ENCODE measurements around the gene PRRX2. TPM values are rescaled to one million over a fixed set of nuclear protein-coding genes. Genes with fewer than 3 reads are reported as not detected.
"Not testable (repeated sequence)": the region's sequence is repeated elsewhere in the genome, so short reads cannot be mapped to it uniquely, and the experiment has no call there.

The PRRX2 gene
- total RNA-seq, 1 experiment from 2014 or later = not detected

- Mint-ChIP-seq H3K4me3 (ENCODE audit: low read depth, unreplicated experiment) (no peak overlapping the region), H3K9me3 (ENCODE audit: low read depth, unreplicated experiment) (no peaks in the 10 kb centered on the region), H3K36me3 (ENCODE audit: insufficient read depth, unreplicated experiment) (peaks cover 6% of the 10 kb centered on the region), H3K27ac (ENCODE audit: unreplicated experiment) (no peak overlapping the region), H3K4me1 (ENCODE audit: low read depth, unreplicated experiment) (peaks cover 18% of the 10 kb centered on the region), H3K27me3 (ENCODE audit: unreplicated experiment) (no peaks in the 10 kb centered on the region)
- BruUV-seq (replicated peaks) = no TSS peak
- CTCF ChIA-PET = no interaction called here
- intact Hi-C loops (cut with micrococcal nuclease; ENCODE audit: unreplicated experiment) = no loop called here
- DNase-seq = no peak
- TF ChIP-seq, protein P1, sequence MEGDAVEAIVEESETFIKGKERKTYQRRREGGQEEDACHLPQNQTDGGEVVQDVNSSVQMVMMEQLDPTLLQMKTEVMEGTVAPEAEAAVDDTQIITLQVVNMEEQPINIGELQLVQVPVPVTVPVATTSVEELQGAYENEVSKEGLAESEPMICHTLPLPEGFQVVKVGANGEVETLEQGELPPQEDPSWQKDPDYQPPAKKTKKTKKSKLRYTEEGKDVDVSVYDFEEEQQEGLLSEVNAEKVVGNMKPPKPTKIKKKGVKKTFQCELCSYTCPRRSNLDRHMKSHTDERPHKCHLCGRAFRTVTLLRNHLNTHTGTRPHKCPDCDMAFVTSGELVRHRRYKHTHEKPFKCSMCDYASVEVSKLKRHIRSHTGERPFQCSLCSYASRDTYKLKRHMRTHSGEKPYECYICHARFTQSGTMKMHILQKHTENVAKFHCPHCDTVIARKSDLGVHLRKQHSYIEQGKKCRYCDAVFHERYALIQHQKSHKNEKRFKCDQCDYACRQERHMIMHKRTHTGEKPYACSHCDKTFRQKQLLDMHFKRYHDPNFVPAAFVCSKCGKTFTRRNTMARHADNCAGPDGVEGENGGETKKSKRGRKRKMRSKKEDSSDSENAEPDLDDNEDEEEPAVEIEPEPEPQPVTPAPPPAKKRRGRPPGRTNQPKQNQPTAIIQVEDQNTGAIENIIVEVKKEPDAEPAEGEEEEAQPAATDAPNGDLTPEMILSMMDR (IDR thresholded peaks at IDR 0.05; ENCODE audit: unreplicated experiment) = no peak
Measured at GRCh38 chr9:129757045-129757444, 91.6 kb downstream of the PRRX2 start.

DNA sequence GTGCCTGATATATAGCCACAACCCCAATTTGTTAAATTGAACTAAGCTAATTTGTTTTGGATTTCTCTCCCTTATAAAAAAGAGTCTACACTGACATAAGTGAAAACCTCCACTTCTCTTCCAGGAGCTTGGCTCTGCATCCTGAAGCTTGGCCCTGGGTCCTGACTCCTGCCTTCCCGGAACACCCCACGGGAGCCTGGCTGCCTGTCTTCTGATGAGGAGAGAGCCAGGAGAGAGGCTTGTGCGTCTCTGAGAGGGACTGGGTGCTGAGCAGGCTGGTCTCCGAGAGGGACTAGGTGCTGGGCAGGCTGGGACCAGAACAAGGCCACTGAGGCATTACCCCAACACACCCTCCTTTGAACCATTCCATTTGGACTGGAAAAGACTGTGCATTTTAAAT, 93.9 kb downstream of the PRRX2 start:
- intact Hi-C loops (cut with micrococcal nuclease; ENCODE audit: unreplicated experiment) = no loop called here
- no peak for DNase-seq
- TF ChIP-seq, protein P1 (IDR thresholded peaks at IDR 0.05; ENCODE audit: unreplicated experiment) = no peak
- Mint-ChIP-seq H3K4me3 (ENCODE audit: low read depth, unreplicated experiment) (no peak overlapping the region), H3K36me3 (ENCODE audit: insufficient read depth, unreplicated experiment) (peaks cover 11% of the 10 kb centered on the region), H3K4me1 (ENCODE audit: low read depth, unreplicated experiment) (no peaks in the 10 kb centered on the region), H3K27ac (ENCODE audit: unreplicated experiment) (no peak overlapping the region), H3K9me3 (ENCODE audit: low read depth, unreplicated experiment) (no peaks in the 10 kb centered on the region), H3K27me3 (ENCODE audit: unreplicated experiment) (no peaks in the 10 kb centered on the region)
- BruUV-seq (replicated peaks) = no TSS peak
- CTCF ChIA-PET = no interaction called here

DNA sequence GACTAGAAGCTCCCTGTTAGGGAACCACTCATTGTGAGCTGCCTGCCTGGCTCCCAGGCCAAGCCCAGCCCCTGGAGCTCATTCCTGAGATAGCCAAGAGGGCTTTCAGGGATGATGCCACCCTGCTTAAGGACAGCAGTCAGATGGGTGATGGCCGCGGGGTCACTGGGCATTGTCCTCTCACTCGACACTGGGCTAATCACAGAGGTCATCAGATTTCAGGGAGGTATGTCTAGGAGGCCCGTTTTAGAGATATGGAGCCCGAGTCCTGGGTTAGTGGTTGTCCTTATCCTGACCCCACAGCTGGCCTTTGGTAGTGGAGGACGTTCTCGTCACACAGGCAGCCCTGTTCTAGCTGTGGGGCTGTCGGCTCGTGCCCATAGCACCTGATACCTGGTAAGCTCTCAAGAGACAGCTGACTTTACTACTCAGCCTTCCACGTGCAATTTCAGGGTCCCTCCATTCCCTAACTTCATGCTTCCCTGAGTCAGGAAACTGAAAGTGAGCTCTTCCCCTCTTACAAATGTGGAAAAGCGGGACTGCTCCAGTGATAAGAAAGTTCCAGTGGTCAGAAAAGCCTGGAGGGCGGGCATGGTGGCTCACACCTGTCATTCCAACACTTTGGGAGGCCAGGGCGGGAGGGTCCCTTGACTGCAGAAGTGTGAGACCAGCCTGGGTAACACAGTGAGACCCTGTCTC, 94.5 kb downstream of the PRRX2 start:
- no peaks in the 10 kb centered on the region for H3K27me3 Mint-ChIP-seq (ENCODE audit: unreplicated experiment)
- peaks cover 11% of the 10 kb centered on the region for H3K36me3 Mint-ChIP-seq (ENCODE audit: insufficient read depth, unreplicated experiment)
- TF ChIP-seq, protein P1 (IDR thresholded peaks at IDR 0.05; ENCODE audit: unreplicated experiment) = no peak
- no peak overlapping the region for H3K4me3 Mint-ChIP-seq (ENCODE audit: low read depth, unreplicated experiment)
- DNase-seq = no peak
- CTCF ChIA-PET = interaction anchor here (0.7 kb wide), 1 partner anchor 36 kb away, joined by 4 read pairs; no protein-coding TSS in a partner anchor
- intact Hi-C loops (cut with micrococcal nuclease; ENCODE audit: unreplicated experiment) = no loop called here
- H3K4me1 Mint-ChIP-seq (ENCODE audit: low read depth, unreplicated experiment) = no peaks in the 10 kb centered on the region
- H3K9me3 Mint-ChIP-seq (ENCODE audit: low read depth, unreplicated experiment) = no peaks in the 10 kb centered on the region
- BruUV-seq (replicated peaks) = no TSS peak
- no peak overlapping the region for H3K27ac Mint-ChIP-seq (ENCODE audit: unreplicated experiment)

GRCh38 chr9:129760784-129761183, 95.3 kb downstream of the PRRX2 start:
- BruUV-seq (replicated peaks); DNase-seq; CTCF ChIA-PET; intact Hi-C loops (cut with micrococcal nuclease; ENCODE audit: unreplicated experiment); H3K9me3 Mint-ChIP-seq (ENCODE audit: low read depth, unreplicated experiment); H3K4me1 Mint-ChIP-seq (ENCODE audit: low read depth, unreplicated experiment); H3K27ac Mint-ChIP-seq (ENCODE audit: unreplicated experiment); H3K27me3 Mint-ChIP-seq (ENCODE audit: unreplicated experiment); H3K4me3 Mint-ChIP-seq (ENCODE audit: low read depth, unreplicated experiment): not testable (repeated sequence)
- H3K36me3 Mint-ChIP-seq (ENCODE audit: insufficient read depth, unreplicated experiment) = peaks cover 11% of the 10 kb centered on the region

- no peaks in the 10 kb centered on the region for H3K4me1 Mint-ChIP-seq (ENCODE audit: low read depth, unreplicated experiment)
- no peak overlapping the region for H3K27ac Mint-ChIP-seq (ENCODE audit: unreplicated experiment)
- TF ChIP-seq, protein P1 (IDR thresholded peaks at IDR 0.05; ENCODE audit: unreplicated experiment) = no peak
- H3K36me3 Mint-ChIP-seq (ENCODE audit: insufficient read depth, unreplicated experiment) = peaks cover 11% of the 10 kb centered on the region
- no peaks in the 10 kb centered on the region for H3K27me3 Mint-ChIP-seq (ENCODE audit: unreplicated experiment)
- intact Hi-C loops (cut with micrococcal nuclease; ENCODE audit: unreplicated experiment) = no loop called here
- no peak for DNase-seq
- CTCF ChIA-PET = interaction anchor here (1.0 to 1.3 kb wide), 2 partner anchors 9 to 16 kb away, joined by 3 to 5 read pairs; partner anchors contain the start of gene PTGES
- no peak overlapping the region for H3K4me3 Mint-ChIP-seq (ENCODE audit: low read depth, unreplicated experiment)
- no peaks in the 10 kb centered on the region for H3K9me3 Mint-ChIP-seq (ENCODE audit: low read depth, unreplicated experiment)
- BruUV-seq (replicated peaks) = no TSS peak
Measured at GRCh38 chr9:129761293-129761900, 96.0 kb downstream of the PRRX2 start.
